GM18909 (cell line): ENCODE measurements around the gene EDA2R.

Source experiments
- ATAC-seq: cut with Tn5 transposase; IDR thresholded peaks from one replicate; pipeline ENCODE4 v1.9.1; 2021; ENCODE audit warnings: mild to moderate bottlenecking; ENCODE audit not compliant: unreplicated experiment, poor library complexity

The EDA2R gene, protein sequence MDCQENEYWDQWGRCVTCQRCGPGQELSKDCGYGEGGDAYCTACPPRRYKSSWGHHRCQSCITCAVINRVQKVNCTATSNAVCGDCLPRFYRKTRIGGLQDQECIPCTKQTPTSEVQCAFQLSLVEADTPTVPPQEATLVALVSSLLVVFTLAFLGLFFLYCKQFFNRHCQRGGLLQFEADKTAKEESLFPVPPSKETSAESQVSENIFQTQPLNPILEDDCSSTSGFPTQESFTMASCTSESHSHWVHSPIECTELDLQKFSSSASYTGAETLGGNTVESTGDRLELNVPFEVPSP

GRCh38 chrX:66638591-66639500, at the start of gene EDA2R:
TSS of gene EDA2R (minus strand) at chrX:66639078. CDS start at chrX:66616020, 23,058 bp downstream.
- peak; percentile 94 for ATAC-seq

DNA sequence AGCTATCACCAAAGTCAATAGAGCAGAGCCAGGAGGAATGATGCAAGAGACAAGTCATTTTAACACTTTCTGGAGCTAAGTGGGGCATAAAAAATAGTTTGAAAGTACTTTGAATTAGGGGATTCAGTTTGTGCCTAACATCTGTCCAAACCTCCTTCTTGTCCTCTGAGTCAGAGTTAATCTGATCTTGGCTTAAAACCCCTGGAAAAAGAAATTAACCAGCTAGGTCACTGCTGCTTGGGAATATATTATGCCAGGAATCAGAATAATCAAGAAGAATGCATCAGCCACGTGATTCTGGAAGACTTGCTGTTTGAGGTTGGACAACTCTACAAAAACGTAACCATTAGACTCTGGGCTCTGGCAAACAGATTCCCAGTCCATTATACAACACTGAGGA, 45.3 kb upstream of the EDA2R start:
- no peak for ATAC-seq

- no peak for ATAC-seq
Observed at GRCh38 chrX:66680451-66680850, 41.6 kb upstream of the EDA2R start.

- ATAC-seq, result no peak
Observed at GRCh38 chrX:66677430-66677829, 38.6 kb upstream of the EDA2R start.

DNA sequence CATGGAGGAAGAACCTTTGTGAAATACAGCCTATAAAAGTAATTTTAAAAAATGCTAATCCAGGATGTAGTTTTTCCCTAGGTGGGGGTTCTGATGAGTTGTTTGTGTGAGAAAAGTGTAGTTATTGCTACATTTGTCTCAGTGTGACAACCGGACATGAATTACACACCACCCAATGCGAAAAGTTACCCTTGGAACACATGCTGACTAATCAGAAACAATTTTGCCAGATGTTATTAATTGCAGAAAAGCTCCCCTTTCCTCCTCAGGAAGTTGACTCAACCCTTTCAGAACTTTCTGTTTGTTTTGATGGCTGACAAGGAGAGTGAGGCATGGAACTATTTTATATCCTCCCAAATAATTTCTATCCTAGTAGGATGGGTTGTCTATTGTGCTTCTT, 38.1 kb upstream of the EDA2R start:
- no peak for ATAC-seq

GRCh38 chrX:66676413-66676812, 37.5 kb upstream of the EDA2R start:
- no peak for ATAC-seq

GRCh38 chrX:66675541-66675940, 36.7 kb upstream of the EDA2R start:
- no peak for ATAC-seq

GRCh38 chrX:66674506-66674905, 35.6 kb upstream of the EDA2R start:
- no peak for ATAC-seq

GRCh38 chrX:66672106-66672505, 33.2 kb upstream of the EDA2R start:
- no peak for ATAC-seq

GRCh38 chrX:66654411-66654810, 15.5 kb upstream of the EDA2R start:
- ATAC-seq, result no peak

DNA sequence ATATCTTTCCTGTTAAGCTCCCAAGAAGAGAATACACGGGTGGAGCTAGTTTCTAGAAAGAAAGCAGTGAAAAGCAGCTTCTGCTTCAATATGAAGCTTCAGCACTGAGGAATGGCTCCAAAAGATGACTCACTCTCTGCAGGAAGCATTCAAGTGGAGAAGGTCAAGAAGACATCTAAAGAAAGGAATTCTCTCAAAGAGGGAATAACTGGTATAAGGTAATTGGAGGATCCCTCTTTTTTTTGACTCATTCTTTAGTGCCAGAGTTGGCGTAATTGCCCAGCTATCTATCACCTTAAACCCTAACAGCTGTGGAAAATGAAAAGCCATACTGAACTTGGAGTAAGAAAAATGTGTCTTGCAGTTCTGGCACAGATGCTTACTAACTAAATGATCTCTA, 3.5 kb downstream of the EDA2R start:
- no peak for ATAC-seq

GRCh38 chrX:66634272-66634671, 4.6 kb downstream of the EDA2R start:
- ATAC-seq, result no peak

GRCh38 chrX:66633541-66633940, 5.3 kb downstream of the EDA2R start:
- ATAC-seq, result no peak

DNA sequence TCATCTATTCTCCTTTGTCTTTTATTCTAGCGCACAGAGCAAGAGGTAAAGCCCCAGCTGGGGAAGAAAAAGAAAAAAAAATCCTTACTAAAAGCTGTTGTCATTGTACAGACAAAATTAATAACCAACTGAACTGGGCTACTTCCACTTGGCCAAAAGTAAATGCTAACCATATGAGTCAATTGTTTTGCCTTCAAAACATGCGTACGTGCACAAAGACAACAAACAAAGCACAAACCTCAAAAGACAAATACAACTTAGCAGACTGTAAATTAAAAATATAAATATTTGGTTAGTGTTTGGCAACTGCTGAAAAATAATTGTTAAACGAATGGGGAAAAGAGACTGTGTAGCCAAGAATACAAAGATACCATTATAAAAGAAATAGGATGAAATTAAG, 5.9 kb downstream of the EDA2R start:
- no peak for ATAC-seq

GRCh38 chrX:66632473-66632872, 6.4 kb downstream of the EDA2R start:
- ATAC-seq, result no peak

DNA sequence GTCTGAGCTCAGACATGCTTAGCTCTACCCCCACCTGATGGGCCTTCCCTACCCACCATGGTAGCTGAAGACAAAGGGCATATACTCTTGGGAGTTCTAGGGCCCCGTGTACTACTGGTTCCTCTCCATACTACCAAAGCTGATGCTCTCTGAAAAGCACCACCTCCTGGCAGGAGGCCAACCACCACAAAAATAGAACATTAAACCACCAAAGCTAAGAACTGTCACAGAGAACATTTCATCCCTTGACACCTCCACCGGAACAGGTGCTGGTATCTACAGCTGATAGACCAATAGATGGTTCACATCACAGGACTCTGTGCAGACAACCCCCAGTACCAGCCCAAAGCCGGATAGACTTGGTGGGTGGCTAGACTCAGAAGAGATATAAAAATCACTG, 13.4 kb downstream of the EDA2R start:
- ATAC-seq, result peak; percentile 86

- no peak for ATAC-seq
Observed at GRCh38 chrX:66622209-66622608, 16.7 kb downstream of the EDA2R start.

DNA sequence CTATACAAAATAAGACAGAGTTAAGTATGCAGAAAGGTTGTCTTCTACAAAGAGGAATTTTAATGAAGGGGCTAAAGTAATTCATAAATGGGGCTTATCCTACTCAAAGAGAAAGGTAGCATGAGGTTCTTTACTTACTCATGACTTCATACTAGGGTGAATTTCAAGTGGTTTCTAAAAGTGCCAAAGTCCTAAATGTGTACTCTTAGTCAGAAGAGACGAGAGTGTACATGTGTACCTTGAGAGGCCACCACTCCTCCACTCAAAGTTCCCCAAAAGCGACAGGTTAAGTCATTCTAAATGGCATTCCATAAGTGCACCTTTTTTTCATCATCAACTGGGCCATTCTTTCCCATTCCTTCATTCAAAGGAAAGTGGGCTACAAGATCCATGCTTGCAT, 21.9 kb downstream of the EDA2R start:
- ATAC-seq, result no peak

DNA sequence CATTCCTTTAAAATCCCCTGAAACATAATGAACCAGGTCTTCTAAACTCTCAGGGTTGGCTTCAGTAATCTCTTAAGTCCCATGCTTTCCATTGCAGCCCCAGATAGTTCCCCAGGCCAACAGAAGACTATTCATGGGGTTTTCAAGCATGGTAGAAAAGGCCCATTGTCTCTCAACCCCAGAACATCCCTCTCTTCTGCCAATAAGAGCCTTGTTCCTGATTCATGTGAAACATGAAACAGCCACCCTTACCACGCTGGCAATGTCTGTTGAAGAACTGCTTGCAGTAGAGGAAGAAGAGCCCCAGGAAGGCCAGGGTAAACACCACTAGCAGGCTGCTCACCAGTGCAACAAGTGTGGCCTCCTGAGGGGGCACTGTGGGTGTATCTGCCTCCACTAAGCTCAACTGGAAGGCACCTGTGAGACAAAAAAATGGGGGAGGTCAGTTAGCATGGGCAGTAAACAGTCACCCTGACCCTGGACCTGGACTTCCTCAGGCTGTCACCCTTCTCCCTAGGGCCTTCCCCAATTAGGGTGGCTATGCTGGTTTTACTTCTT, 36.4 kb downstream of the EDA2R start:
- peak; percentile 43 for ATAC-seq

GRCh38 chrX:66601522-66601921, 37.4 kb downstream of the EDA2R start:
- no peak for ATAC-seq

DNA sequence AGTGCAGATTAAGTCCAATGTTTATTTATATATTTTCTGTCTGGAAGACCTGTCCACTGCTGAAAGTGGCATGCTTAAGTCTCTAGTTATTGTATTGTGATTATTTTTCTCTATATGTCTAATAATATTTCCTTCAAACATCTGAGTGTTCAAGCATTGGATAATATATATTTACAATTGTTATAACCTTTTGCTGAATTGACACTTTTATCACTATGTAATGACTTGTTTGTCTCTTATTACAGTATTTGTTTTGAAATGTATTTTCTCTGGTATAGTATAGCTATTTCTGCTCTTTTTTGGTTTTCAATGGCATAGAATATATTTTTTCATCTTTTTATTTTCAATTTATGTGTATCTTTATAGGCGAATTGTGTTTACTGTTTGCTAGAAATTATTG, 59.7 kb downstream of the EDA2R start:
- ATAC-seq, result no peak
